CD1c-positive myeloid dendritic cell (primary cell): ENCODE data around the gene TNIK.
A peak's percentile ranks its signal among the peaks of the same experiment; 100 is the strongest.
"Not testable (repeated sequence)": the region's sequence is repeated elsewhere in the genome, so short reads cannot be mapped to it uniquely, and the experiment has no call there.

Experiments used
- DNase-seq: peaks from one replicate; pipeline ENCODE4 v3.0.0-alpha.2; 2016; ENCODE audit errors: extremely low spot score

The TNIK gene

DNA sequence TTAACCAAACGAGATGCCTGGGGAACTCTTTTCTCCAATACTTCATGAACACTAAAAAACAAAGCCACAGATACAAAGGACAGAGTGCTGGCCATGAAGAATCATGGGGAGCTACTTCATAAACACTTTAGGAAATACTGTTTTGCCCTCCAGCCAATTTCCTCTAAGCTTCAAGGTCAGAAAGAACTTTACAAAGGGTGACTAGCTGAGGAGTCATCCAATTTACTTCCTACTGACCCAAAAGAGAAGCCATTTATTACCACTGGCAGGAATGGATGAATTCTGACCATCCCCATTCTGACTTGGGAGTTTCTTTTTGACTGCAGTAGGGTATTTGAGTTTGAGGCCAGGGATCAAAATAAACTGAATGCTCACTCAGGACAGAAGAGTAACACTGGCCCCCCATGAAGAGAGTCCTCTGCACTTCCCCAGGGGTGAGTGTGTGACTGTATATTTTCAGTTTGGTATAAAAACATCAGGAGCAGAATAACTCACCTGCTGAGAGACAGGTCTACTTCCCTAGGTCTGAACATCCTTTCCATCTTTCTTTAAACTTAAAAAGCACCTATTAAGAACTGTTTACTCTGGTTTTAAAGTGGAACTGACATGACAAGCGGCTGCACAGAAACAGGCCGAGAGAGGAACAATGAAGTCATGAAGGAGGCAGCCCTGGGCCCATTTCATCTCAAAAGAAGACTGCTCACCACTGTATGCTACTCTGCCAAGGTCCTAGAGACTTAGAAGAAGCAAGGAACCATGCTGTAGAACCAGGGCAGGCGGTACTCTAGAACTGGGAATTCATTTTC, 203.6 kb downstream of the TNIK start:
- no peak for DNase-seq

DNA sequence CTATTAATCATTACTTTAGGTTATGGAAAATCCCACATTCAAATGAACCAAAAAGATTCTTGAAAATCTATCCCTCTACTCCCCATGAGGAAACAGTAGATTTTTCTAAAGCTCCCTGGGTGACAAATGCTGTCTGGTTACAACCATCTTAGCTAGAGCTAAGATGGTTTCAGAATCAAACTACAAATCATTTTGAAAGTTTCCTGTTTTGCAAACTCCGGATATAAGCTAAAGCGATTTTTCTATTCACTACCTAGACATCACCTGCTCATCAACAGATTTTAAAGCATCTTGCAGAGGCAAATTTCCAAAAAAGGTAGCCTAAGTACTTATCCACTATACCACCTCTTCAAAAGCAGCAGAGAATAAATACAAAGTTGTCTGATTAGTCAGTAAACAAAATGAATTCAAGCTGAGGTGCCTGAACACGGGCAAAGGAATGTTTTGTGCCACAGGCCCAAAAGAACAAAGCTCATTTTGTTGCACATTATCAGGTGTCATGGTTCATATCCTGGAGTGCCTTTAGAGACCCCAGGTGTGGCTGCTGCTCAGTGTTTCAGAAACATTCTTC, 204.9 kb downstream of the TNIK start:
- DNase-seq: peak; percentile 12

DNA sequence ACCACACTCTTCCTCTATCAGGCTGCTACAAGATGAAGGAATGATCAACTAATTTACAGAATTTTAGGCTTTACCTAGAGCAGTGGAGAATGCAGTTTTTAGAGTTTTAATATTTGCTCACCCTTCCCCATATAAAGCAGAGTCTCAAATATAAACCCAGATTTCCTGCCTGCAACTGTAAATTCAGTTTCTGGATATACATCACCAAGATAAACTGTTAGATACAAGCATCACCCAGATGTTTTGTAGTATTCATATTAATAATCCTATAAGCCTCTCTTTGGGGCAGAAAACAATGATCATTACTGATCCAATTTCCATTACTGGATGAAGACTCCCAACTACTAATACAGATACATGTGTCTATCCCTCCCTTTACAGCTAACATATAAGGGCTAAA, 205.9 kb downstream of the TNIK start:
- DNase-seq: no peak

DNA sequence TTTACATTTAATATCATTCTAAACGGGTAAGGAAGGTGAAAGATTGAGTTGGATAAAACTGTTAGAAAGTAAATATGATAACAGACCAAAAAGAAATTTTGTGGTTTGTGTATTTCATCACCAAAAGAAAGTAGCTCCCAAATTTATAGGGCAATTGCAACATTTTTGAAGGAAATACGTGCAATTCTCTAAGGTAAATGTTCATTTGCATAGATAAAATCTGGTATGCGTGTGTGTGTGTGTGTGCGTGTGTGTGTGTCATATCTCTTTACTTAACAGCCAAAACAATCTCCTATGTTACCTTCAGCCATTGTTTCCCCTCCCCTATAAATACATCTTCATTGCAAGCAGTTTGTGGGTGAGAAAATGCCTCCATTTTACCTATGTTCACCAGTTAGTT, 208.4 kb downstream of the TNIK start:
- DNase-seq: no peak

DNA sequence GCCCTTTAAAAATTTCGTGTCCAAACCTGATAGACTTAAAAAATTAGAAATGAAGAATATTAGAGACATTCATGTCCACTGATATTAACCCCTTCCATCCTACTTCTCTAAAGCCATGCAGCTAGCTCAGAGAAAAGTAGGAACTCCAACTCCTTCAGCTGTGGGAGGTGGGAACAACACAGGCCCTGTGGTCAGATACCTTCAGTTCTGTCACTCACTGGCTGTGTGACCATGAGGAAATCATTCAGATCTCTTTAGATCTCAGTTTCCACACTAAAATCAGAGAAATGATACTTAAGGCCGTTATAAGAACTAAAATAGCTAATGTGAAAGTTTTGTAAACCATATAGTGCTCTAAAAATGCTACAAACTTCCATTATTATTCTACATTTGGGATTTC, 209.8 kb downstream of the TNIK start:
- no peak for DNase-seq

DNA sequence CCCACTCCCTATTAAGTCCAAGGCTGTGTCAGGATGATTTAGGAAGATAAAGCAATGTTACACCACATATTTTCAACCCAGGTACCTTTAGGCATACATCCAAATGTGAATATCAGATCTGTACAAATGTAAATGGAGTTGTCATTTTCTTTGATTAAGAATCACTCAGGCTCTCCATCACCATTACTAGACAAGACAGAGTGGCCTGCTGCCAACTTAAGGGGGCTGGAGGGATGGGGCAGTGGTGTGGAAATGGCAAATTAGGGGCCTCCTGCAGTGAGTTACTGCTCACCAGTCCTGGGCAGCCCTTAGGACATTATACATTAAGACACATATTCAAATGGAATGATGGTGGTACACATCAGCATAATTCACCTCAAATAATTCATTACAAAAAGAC, 211.0 kb downstream of the TNIK start:
- no peak for DNase-seq

DNA sequence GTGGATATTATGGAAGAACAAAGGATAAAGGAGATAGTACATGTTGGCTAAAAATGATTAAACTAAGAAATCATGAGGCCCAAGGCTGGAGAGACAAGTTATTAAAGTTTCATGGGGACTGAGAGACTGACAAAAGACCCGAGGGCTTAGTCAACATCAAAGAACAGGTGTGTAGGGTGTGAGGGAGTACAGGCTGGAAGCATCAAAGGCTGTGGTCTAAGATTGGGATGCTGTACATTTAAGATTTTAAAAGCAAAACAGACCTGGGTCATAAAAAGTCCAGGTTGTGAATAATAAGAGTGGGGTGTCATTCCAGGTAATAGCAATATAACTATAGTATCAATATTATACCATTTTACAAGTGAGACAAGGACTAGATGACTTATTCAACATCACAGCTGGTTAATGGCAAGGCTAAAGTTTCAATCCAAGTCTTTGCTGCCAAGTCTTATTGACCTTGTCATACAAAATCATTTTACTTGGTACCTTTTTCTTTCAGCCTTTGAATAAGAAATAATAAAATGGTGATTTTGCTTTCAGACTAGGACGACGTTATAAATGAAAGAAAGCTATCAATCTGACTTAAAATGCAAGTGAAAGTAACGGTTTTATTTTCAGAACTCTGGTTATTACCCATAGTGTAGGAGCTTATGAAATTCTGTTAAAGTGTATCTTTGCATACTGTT, 211.6 kb downstream of the TNIK start:
- no peak for DNase-seq

DNA sequence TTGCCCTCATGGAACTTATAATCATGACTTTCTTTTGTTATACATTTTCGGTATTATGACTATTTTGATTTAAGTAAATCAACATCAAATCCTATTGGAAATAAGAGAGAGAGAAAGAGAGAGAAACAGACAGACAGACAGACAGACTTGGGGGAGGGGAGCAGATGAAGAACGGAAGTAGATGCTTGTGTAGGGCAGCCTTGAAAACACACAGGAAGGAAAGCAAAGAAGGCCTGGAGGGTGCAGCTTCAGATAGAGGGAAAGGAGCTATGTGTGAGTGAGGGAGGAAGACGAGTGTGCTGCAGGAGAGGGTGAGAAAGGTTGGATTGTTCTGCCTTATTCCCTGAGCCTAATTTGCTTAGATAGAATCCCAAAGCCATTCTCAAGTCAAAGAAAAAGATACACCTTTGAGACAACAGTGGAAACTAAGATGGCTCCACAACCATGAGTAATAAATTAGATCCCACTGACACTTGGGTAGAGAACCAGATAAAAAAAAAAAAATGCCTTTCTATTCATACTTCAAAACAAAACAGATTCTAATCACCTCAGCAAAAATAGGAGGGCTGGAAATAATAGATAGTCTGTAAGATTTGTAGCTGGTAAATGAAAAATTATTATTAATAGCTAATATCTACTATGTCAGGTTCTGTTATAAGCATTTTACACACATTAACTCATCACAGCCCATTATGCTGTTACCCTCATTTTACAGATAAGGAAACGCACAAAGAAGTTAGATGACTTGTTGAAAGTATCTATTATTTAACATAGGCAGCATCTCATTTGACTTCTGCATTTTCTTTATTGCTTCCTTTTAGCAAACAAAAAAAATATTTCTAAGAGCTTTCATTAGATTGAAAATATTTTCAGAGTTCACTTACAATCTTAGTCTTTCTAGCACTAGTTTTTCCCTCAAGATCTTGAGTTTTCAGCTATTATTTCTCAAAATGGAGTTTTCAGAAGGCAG, 214.1 kb downstream of the TNIK start:
- no peak for DNase-seq

DNA sequence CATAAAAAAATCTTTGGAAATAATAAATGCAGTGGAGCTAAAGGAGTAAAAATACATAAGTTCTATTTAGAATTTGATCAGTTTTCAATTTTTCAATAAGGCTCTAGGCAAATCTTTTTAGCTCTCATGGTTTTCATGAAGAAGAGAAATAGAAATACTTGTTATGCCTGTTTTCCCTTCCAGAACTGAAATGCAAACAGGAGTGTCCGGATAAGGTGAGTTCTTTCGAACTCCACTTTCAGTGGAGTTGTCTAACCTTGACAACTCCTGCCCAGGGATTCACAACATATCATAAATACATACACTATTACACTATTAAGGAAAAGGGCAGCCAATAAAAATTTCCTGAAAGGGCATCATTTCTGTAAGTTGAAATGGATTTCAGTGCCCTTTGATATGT, 217.3 kb downstream of the TNIK start:
- no peak for DNase-seq

DNA sequence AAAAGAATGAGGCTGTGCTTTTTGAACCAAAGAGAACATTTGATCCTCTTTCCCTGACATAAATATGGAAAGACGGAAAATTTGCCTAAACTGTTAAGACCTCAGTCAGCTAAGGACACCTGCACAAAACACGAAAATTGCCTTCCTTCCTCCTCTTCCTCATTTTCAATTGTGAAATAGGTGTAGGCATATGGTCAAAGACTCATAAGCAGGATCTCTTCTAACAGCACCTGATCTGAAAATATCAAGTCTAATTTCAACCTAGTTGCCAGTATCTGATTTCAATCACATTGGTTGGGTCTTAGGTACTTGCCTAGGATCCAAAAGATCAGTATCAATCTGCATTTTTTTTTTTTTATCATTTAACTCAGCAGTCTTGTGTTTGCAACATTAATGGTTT, 218.0 kb downstream of the TNIK start:
- no peak for DNase-seq

DNA sequence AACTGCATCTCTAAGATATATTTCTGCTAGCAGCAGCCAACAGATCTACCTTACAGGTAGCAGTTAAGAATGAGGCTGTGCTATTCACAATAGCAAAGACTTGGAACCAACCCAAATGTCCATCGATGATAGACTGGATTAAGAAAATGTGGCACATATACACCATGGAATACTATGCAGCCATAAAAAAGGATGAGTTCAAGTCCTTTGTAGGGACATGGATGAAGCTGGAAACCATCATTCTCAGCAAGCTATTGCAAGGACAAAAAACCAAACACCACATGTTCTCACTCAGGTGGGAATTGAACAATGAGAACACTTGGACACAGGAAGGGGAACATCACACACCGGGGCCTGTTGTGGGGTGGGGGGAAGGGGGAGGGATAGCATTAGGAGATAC, 218.6 kb downstream of the TNIK start:
- not testable (repeated sequence) for DNase-seq

DNA sequence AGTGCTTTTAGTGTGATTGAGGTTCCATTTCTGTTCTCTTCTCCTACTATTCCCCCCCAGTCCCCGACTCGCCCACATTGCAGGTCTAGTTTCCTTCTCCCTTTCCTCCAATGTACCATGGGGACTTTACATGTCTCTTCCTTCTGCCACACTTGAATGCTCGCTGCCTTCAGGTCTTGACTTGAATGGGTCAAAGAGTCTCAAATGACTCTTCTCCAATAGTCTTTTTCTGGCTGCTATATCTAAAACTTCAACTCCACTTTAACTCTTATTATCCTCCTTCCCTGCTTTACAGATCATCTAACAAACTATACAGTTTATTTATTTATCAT, 219.7 kb downstream of the TNIK start:
- DNase-seq: no peak

DNA sequence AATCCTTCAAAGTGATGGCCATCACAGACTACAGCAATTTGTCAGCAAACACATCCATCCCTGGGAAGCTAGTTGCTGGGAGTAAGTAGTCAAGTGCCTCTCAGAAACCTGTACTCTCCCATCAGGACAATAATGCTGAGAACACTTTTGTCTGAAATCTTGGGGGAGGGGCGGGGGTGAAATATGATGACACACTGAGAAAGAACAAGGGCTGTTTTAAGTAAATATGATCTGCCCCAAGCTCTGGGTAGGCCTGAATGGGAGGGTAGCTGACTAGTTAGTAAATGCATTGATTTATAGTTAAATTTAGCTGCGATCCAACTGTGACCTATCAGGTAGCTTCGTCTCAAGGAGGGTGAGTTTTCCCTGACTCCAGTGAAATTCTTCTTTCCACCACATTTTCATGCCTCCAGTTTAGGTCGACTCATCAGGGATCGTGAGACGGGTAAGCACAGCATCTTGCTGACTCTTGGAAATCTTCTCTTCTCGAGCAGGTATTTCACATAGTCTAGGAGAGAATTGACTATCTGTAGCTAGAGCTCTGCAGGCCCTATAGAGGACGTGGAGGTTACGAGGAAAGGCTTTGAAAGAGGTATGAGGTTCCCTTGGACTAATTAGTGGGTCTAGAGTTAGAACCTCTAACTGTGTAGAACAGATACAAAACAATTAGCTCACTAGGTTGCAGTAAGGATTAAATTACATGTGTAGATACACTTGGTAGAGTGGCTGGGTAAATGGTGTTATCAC, 220.3 kb downstream of the TNIK start:
- no peak for DNase-seq

DNA sequence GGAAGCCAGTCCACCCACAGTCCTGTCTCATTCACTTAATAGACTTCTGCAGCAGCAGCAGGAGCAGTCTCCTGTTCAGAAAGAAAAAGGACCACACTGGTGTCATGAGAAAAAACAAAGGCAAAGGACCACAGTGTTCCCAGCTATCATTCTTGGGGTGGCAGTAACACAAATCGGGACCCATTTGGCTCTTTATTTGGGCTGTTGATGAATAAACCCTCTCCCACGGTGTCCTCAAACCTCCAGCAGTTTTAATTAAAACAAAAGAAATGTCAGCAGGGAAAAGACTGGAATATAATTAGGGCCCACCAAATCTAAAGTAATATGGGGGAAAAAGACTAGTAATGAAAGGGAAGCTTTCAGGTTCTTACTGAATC, 223.2 kb downstream of the TNIK start:
- DNase-seq: no peak

DNA sequence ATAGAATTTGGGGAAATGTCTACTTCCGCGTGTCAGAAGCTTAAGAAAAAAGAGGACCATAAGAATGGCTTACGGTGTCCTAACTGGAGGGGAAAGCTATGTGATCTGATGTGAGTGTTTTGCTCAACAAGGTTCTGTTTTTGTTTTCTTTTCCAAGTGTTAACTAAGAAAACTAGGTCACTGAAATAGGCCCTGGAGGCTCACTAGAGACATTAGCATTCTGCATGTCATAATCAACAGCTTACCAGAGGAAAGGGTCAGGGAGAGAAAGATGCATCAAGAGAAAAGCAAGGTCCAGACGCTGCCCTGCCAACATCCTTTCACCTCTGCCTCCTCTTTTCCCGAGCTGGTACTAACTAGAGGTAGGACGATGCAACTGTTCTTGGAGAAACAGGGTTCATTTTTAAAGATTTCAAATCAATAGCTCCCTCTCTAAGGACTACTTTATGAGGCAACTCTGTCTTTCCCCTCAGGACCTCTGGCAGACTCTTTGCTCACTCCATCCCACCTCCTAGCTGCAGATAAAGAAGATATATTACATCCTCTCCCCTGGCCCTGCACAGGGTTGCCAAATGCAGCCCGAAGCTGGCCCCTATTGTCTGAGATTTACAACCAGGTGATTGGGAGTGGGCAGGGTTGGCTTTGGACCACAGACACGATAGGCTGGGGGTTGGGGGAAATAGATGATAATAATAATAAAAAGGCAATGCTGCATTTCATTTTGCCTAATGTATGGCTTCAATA, 223.8 kb downstream of the TNIK start:
- no peak for DNase-seq

DNA sequence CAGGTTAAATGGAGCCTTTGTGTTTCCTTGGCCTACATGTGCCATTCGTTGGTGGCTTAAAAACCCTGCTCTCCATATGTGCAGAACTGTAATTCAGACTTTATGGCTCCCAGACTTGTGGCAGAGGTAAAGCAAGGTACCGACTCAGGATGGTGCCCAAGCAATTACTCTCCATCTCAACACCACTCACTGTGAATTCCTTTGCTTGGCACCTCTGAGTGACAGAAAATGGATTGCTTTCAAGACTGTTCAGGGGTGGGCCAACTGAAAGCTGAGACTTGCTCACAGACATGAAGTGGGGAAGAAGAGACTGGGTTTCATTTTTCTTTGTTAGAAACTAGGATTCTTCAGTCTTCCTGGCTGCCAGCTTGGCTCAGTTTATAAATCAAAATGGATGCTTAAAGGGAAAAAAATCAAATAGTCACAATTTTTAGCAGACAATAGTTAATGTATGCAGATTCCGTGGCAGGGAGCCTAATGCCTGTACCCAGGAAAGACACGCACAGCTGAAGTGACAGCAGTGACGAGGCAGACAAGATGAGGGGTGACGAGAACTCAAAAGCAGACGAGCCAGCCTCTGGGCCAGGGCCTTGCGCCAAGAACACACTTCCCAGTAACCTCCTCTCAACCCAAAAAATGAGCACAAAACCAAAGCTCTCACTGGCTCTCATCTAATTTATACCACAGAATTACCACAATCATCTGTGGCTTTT, 225.8 kb downstream of the TNIK start:
- no peak for DNase-seq

DNA sequence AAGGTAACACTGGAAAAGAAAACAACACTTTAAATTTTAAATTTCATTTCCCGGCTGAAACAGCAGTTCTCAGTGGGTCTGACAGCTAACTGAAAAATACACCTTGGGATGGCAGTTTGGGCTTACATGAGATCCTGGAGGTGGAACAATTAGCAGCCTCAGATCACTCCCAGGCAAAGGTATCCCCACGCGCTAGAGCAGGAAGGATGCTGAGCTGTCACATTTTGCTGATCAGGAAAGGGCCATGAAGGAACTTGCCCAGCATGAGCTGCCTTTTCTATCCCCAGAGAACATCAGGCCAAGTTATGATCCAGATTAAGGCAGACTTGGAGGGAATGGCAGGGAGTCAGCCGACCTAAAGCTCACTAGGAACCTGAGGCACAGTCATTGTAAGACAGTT, 228.8 kb downstream of the TNIK start:
- DNase-seq: no peak

DNA sequence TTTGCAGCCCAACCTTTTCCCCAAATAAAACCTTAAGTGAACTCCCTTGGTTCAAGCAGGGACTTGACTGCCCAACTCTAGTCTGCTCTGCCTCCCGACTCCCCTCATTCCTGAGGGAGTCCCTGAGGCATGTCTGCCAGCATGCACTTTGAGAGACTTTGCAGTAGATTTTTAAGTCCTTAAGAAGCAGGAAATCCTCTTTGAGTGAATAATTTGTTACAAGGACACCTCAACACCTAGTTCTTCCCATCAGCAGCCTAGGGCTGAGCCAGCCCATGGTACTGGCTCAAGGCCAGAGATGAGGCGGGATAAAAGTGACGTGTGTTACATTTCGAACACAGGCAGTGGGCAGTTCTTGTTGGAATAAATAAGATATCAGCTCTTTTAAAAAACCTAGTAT, 229.3 kb downstream of the TNIK start:
- DNase-seq: no peak

DNA sequence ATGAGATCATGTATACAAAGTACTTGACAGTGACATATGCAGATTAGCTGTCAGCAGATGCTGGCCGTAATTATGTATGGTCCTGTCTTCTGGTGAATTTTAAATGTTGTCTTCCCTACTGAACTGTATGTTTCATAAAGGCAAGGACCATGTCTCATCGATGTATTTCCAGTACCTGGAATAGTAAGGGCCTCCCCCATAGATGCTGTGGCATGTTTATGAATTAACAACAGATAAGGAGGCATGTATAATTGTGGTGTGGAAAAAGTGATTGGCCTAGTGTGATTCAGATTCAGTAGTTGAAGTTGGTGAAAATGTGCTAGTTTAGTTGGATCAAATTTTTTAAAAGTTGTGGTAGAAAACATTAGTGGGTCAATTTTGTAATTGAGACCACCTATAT, 231.0 kb downstream of the TNIK start:
- no peak for DNase-seq

DNA sequence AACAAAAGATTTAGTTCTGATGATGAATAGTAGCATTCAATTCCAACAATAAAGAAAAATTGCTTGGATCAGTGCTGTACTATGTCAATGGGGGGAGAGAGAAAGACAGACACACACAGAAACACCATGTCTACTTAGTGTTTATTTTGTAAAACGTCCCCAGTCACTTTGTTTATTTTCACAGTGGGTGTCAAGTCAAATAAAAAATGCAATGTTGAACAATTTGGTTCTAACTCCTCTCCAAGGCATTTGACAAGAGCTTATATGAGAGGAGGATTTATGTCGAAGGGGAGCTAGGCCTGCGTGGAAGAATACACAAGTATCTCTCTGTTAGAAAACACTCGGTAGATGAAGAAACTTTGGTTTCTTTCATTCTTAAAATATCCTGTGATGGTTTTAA, 232.0 kb downstream of the TNIK start:
- no peak for DNase-seq
